ENCODE measurements around the gene OGDH.

Gene OGDH

GRCh38 chr7:44618045-44618444 is 11.6 kb downstream of the OGDH start:
- no peak for DNase-seq (ENCODE audit: low read depth)

- no peak for DNase-seq (ENCODE audit: low read depth)
These were observed 12.3 kb downstream of the OGDH start for GRCh38 chr7:44618753-44619152.

- DNase-seq (ENCODE audit: low read depth) = peak; percentile 28
These were observed 14.8 kb downstream of the OGDH start for GRCh38 chr7:44621034-44621749.

- DNase-seq (ENCODE audit: low read depth) = no peak
These were observed 15.3 kb downstream of the OGDH start for GRCh38 chr7:44621750-44622103.

GRCh38 chr7:44622342-44623151 is 16.1 kb downstream of the OGDH start:
- DNase-seq (ENCODE audit: low read depth) = no peak

- no peak for DNase-seq (ENCODE audit: low read depth)
These were observed 17.9 kb downstream of the OGDH start for GRCh38 chr7:44624318-44624717.

- DNase-seq (ENCODE audit: low read depth) = no peak
These were observed 19.4 kb downstream of the OGDH start for GRCh38 chr7:44625526-44626471.

GRCh38 chr7:44626620-44627019 is 20.2 kb downstream of the OGDH start:
- no peak for DNase-seq (ENCODE audit: low read depth)

- DNase-seq (ENCODE audit: low read depth) = no peak
These were observed 23.5 kb downstream of the OGDH start for GRCh38 chr7:44629829-44630522.

GRCh38 chr7:44630792-44631457 is 24.5 kb downstream of the OGDH start:
- no peak for DNase-seq (ENCODE audit: low read depth)

GRCh38 chr7:44631458-44632115 is 25.2 kb downstream of the OGDH start:
- DNase-seq (ENCODE audit: low read depth) = no peak

GRCh38 chr7:44632196-44632595 is 25.8 kb downstream of the OGDH start:
- no peak for DNase-seq (ENCODE audit: low read depth)

- peak; percentile 96 for DNase-seq (ENCODE audit: low read depth)
These were observed 27.1 kb downstream of the OGDH start for GRCh38 chr7:44633254-44634186.

- DNase-seq (ENCODE audit: low read depth) = no peak
These were observed 27.9 kb downstream of the OGDH start for GRCh38 chr7:44634187-44634838.

GRCh38 chr7:44634839-44635591 is 28.6 kb downstream of the OGDH start:
- DNase-seq (ENCODE audit: low read depth) = no peak

GRCh38 chr7:44636041-44636584 is 29.7 kb downstream of the OGDH start:
- no peak for DNase-seq (ENCODE audit: low read depth)

- no peak for DNase-seq (ENCODE audit: low read depth)
These were observed 30.5 kb downstream of the OGDH start for GRCh38 chr7:44636926-44637325.

Measured in stromal cell of bone marrow (primary cell).